HCT116 (cell line): ENCODE data around the gene IAH1. TPM values are rescaled to one million over a fixed set of nuclear protein-coding genes. Genes with fewer than 3 reads are reported as not detected.

Source experiments
- ATAC-seq: fragments of 200-7000 bp; cut with Tn5 transposase; 2 replicates; pipeline ENCODE4 v1.9.1; 2020; ENCODE audit warnings: mild to moderate bottlenecking, moderate library complexity
- BruUV-seq: library from RNA; stranded (reverse); fragments of 400-500 nt; replicated peaks from 2 replicates; lab custom pipeline; 2021; lab: Mats Ljungman, UMichigan
- CTCF ChIA-PET: fragments of 300-600 bp; sonication (Branson Sonifier 250); formaldehyde crosslinking; loops from one replicate; lab custom pipeline; 2021; ENCODE audit warnings: antibody characterized with exemption; lab: Charles Lee
- POLR2A ChIA-PET: fragments of 300-600, 350-600 bp; sonication (Branson Sonifier 250); formaldehyde crosslinking; loops from one replicate; lab custom pipeline; 2021; ENCODE audit warnings: antibody characterized with exemption; lab: Charles Lee
- RAD21 ChIA-PET, 2 experiments: fragments of 300-600 bp; sonication (Branson Sonifier 250); formaldehyde crosslinking; loops; one replicate each; lab custom pipeline; 2023; ENCODE audit warnings: low total read pairs in 2 of 2; ENCODE audit not compliant: uncharacterized antibody in 2 of 2, unreplicated experiment in 2 of 2, low non-redundant PET in 1 of 2; lab: Charles Lee
- DNase-seq: peaks from one replicate; pipeline ENCODE4 v3.0.0-alpha.2; 2010; ENCODE audit warnings: low read depth, low spot score
- H2AFZ ChIP-seq: fragments of 200-600 bp; shearing (Covaris generic), sonication (generic); 2 replicates; pipeline ENCODE4 v1.6.1; 2017; ENCODE audit warnings: low read depth, mixed run types, mixed read lengths, antibody characterized with exemption, low read length; ENCODE audit not compliant: poor library complexity, severe bottlenecking
- H3K27ac ChIP-seq: 2 replicates; pipeline ENCODE4 v1.5.1; 2012; ENCODE audit warnings: low read depth, low read length
- H3K27me3 ChIP-seq: fragments of 200-600 bp; sonication (generic); 2 replicates; pipeline ENCODE4 v1.6.1; 2016; ENCODE audit warnings: mixed run types, low read length, mixed read lengths; ENCODE audit not compliant: insufficient read depth
- H3K36me3 ChIP-seq, 2 experiments: fragments of 200-500 bp in 1 of 2; fragments of 200-600 bp in 1 of 2; sonication (Bioruptor generic) in 1 of 2; sonication (generic) in 1 of 2; 2 replicates each; pipeline versions ENCODE4 v1.5.1 to v1.6.1; 2014 to 2016; ENCODE audit warnings: low read length in 2 of 2, inconsistent platforms in 1 of 2, mixed read lengths in 1 of 2, mixed run types in 1 of 2; ENCODE audit not compliant: insufficient read depth in 2 of 2, control insufficient read depth in 1 of 2
- H3K4me1 ChIP-seq, 2 experiments: fragments of 200-600 bp in 1 of 2; sonication (generic) in 1 of 2; 2 replicates each; pipeline versions ENCODE4 v1.5.1 to v1.6.1; 2012 to 2017; ENCODE audit warnings: low read length in 2 of 2, inconsistent platforms in 1 of 2, mild to moderate bottlenecking in 1 of 2, mixed read lengths in 1 of 2, mixed run types in 1 of 2, moderate library complexity in 1 of 2; ENCODE audit not compliant: insufficient read depth in 2 of 2, control insufficient read depth in 1 of 2
- H3K4me2 ChIP-seq: fragments of 200-600 bp; sonication (generic); 2 replicates; pipeline ENCODE4 v1.6.1; 2017; ENCODE audit warnings: mixed run types, low read length, mixed read lengths
- H3K4me3 ChIP-seq, 2 experiments: fragments of 200-600 bp in 1 of 2; sonication (generic) in 1 of 2; replicated peaks in 1 of 2; 2 replicates each; pipeline ENCODE4 v1.5.1; 2011 to 2016; ENCODE audit warnings: low read length in 2 of 2, control low read depth in 1 of 2, low read depth in 1 of 2, mild to moderate bottlenecking in 1 of 2, mixed read lengths in 1 of 2, mixed run types in 1 of 2
- H3K79me2 ChIP-seq: fragments of 200-600 bp; sonication (generic); 2 replicates; pipeline ENCODE4 v1.6.1; 2017; ENCODE audit warnings: mild to moderate bottlenecking, mixed run types, low read length, moderate library complexity, mixed read lengths; ENCODE audit not compliant: insufficient read depth
- H3K9ac ChIP-seq: fragments of 200-600 bp; sonication (generic); 2 replicates; pipeline ENCODE4 v1.6.1; 2016; ENCODE audit warnings: low read length, mixed read lengths
- H3K9me2 ChIP-seq: fragments of 200-600 bp; sonication (generic), shearing (Covaris generic); 2 replicates; pipeline ENCODE4 v1.6.1; 2017; ENCODE audit warnings: mixed run types, mild to moderate bottlenecking, moderate library complexity; ENCODE audit not compliant: insufficient read depth
- H3K9me3 ChIP-seq, 2 experiments: fragments of 200-500 bp in 1 of 2; fragments of 200-600 bp in 1 of 2; sonication (Bioruptor generic) in 1 of 2; sonication (generic) in 1 of 2; 2 replicates each; pipeline ENCODE4 v1.6.1; 2014 to 2017; ENCODE audit warnings: low read length in 2 of 2, mixed read lengths in 2 of 2, inconsistent platforms in 1 of 2, low read depth in 1 of 2, mild to moderate bottlenecking in 1 of 2, mixed run types in 1 of 2, moderate library complexity in 1 of 2; ENCODE audit not compliant: control insufficient read depth in 1 of 2, insufficient read depth in 1 of 2
- H4K20me1 ChIP-seq: fragments of 200-600 bp; sonication (generic), shearing (Covaris generic); 2 replicates; pipeline ENCODE4 v1.6.1; 2017; ENCODE audit warnings: mixed run types, mild to moderate bottlenecking, moderate library complexity; ENCODE audit not compliant: insufficient read depth
- ATF3 ChIP-seq: IDR thresholded peaks from 2 replicates; pipeline ENCODE4 v1.6.1; 2012
- CBX3 ChIP-seq: IDR thresholded peaks from 2 replicates; pipeline ENCODE4 v1.6.1; 2012; ENCODE audit warnings: low read depth
- CEBPB ChIP-seq: IDR thresholded peaks from 2 replicates; pipeline ENCODE4 v1.6.1; 2012; ENCODE audit warnings: low read depth
- ELF1 ChIP-seq: IDR thresholded peaks from 2 replicates; pipeline ENCODE4 v1.6.1; 2012; ENCODE audit warnings: low read depth, borderline replicate concordance
- FOSL1 ChIP-seq: IDR thresholded peaks from 2 replicates; pipeline ENCODE4 v1.6.1; 2012; ENCODE audit warnings: low read depth
- JUND ChIP-seq: IDR thresholded peaks from 2 replicates; pipeline ENCODE4 v1.6.1; 2012
- MAX ChIP-seq: IDR thresholded peaks from 2 replicates; pipeline ENCODE4 v1.6.1; 2012
- POLR2A ChIP-seq: IDR thresholded peaks from 2 replicates; pipeline ENCODE4 v1.7.0; 2011; ENCODE audit warnings: borderline replicate concordance; ENCODE audit not compliant: insufficient read depth, insufficient read length; ENCODE audit errors: extremely low read depth
- POLR2AphosphoS5 ChIP-seq: IDR thresholded peaks from 2 replicates; pipeline ENCODE4 v1.6.1; 2011; ENCODE audit warnings: mild to moderate bottlenecking, low read depth, low read length, moderate library complexity
- REST ChIP-seq: IDR thresholded peaks from 2 replicates; pipeline ENCODE4 v1.6.1; 2012; ENCODE audit warnings: low read depth
- SIN3A ChIP-seq: IDR thresholded peaks from 2 replicates; pipeline ENCODE4 v1.6.1; 2012; ENCODE audit warnings: low read depth
- SRF ChIP-seq: IDR thresholded peaks from 2 replicates; pipeline ENCODE4 v1.6.1; 2012; ENCODE audit warnings: low read depth
- ZFX ChIP-seq: fragments of 450-650 bp; IDR thresholded peaks from 2 replicates; pipeline ENCODE4 v1.6.1; 2017
- intact Hi-C: fragments of 100-400 bp; cut with micrococcal nuclease; formaldehyde crosslinking; loops from 2 replicates; pipeline ENCODE4 v1.10.0; 2022
- total RNA-seq: library from RNA; stranded (reverse); gene quantifications from one replicate; pipeline ENCODE4 v1.2.1, GENCODE V29; 2021; ENCODE audit not compliant: unreplicated experiment

Gene IAH1
- total RNA-seq, 1 experiment from 2014 or later, result 35.1 TPM

GRCh38 chr2:9492927-9493326 lies 18.6 kb downstream of the IAH1 start:
- no peaks in the 10 kb centered on the region for H3K4me1 ChIP-seq
- CTCF ChIA-PET, result no interaction called here
- TF ChIP-seq REST (no peak), ATF3 (no peak), CEBPB (no peak), SRF (no peak), ZFX (no peak), SIN3A (no peak), CBX3 (no peak), MAX (no peak), FOSL1 (no peak), ELF1 (no peak), JUND (no peak), POLR2AphosphoS5 (no peak), POLR2A (no peak)
- ATAC-seq (no peak), DNase-seq (no peak)
- H3K9me3 ChIP-seq, result no peaks in the 10 kb centered on the region
- no peak overlapping the region for H3K9ac ChIP-seq
- no peaks in the 10 kb centered on the region for H3K79me2 ChIP-seq
- no peak overlapping the region for H3K4me3 ChIP-seq
- H3K9me2 ChIP-seq, result no peaks in the 10 kb centered on the region
- H4K20me1 ChIP-seq, result no peaks in the 10 kb centered on the region
- H3K36me3 ChIP-seq, result peaks cover 45 to 49% of the 10 kb centered on the region in 2 experiments
- H3K27me3 ChIP-seq, result no peaks in the 10 kb centered on the region
- H3K4me2 ChIP-seq, result no peak overlapping the region
- no TSS peak for BruUV-seq
- POLR2A ChIA-PET, result no interaction called here
- no peak overlapping the region for H3K27ac ChIP-seq
- no peak overlapping the region for H2AFZ ChIP-seq
- intact Hi-C loops, result no loop called here
- RAD21 ChIA-PET, result no interaction called here
